ENCODE data around the gene CGGBP1.

The CGGBP1 gene

GRCh38 chr3:88058581-88059379 lies at the start of gene CGGBP1, which contains the start of gene ZNF654:
CGGBP1 (minus strand) TSS chr3:88059005; CDS start chr3:88055976, 3,029 bp downstream.
ZNF654 (plus strand) TSS chr3:88059255; CDS start chr3:88059320, 65 bp downstream.
- H3K4me3 ChIP-seq (ENCODE audit: low read depth, low read length), result peak within 1 kb of the TSS; percentile 78

- no peak overlapping the region for H3K4me3 ChIP-seq (ENCODE audit: low read depth, low read length)
Observed at GRCh38 chr3:88105325-88105724, 46.5 kb upstream of the CGGBP1 start.

GRCh38 chr3:88101142-88101541 lies 42.3 kb upstream of the CGGBP1 start:
- no peak overlapping the region for H3K4me3 ChIP-seq (ENCODE audit: low read depth, low read length)

GRCh38 chr3:88093266-88093665 lies 34.5 kb upstream of the CGGBP1 start:
- H3K4me3 ChIP-seq (ENCODE audit: low read depth, low read length), result no peak overlapping the region

- no peak overlapping the region for H3K4me3 ChIP-seq (ENCODE audit: low read depth, low read length)
Observed at GRCh38 chr3:88092270-88092669, 33.5 kb upstream of the CGGBP1 start.

GRCh38 chr3:88090681-88091080 lies 31.9 kb upstream of the CGGBP1 start:
- no peak overlapping the region for H3K4me3 ChIP-seq (ENCODE audit: low read depth, low read length)

- H3K4me3 ChIP-seq (ENCODE audit: low read depth, low read length), result no peak overlapping the region
Observed at GRCh38 chr3:88084097-88084501, 25.3 kb upstream of the CGGBP1 start.

- H3K4me3 ChIP-seq (ENCODE audit: low read depth, low read length), result no peak overlapping the region
Observed at GRCh38 chr3:88082854-88083253, 24.0 kb upstream of the CGGBP1 start.

- H3K4me3 ChIP-seq (ENCODE audit: low read depth, low read length), result no peak overlapping the region
Observed at GRCh38 chr3:88078932-88079331, 20.1 kb upstream of the CGGBP1 start.

GRCh38 chr3:88076712-88077111 lies 17.9 kb upstream of the CGGBP1 start:
- no peak overlapping the region for H3K4me3 ChIP-seq (ENCODE audit: low read depth, low read length)

GRCh38 chr3:88075497-88075896 lies 16.7 kb upstream of the CGGBP1 start:
- no peak overlapping the region for H3K4me3 ChIP-seq (ENCODE audit: low read depth, low read length)

GRCh38 chr3:88075072-88075471 lies 16.3 kb upstream of the CGGBP1 start:
- no peak overlapping the region for H3K4me3 ChIP-seq (ENCODE audit: low read depth, low read length)

GRCh38 chr3:88061746-88062145 lies 2.9 kb upstream of the CGGBP1 start:
- H3K4me3 ChIP-seq (ENCODE audit: low read depth, low read length), result no peak overlapping the region

- H3K4me3 ChIP-seq (ENCODE audit: low read depth, low read length), result peak overlapping the region; percentile 77
Observed at GRCh38 chr3:88059380-88060170, 770 bp upstream of the CGGBP1 start.

- H3K4me3 ChIP-seq (ENCODE audit: low read depth, low read length), result peak overlapping the region; percentile 78
Observed at GRCh38 chr3:88058306-88058580, 562 bp downstream of the CGGBP1 start.

GRCh38 chr3:88057630-88058305 lies 1.0 kb downstream of the CGGBP1 start:
- H3K4me3 ChIP-seq (ENCODE audit: low read depth, low read length), result peak overlapping the region; percentile 78

GRCh38 chr3:88046766-88047165 lies 12.0 kb downstream of the CGGBP1 start:
- no peak overlapping the region for H3K4me3 ChIP-seq (ENCODE audit: low read depth, low read length)

- H3K4me3 ChIP-seq (ENCODE audit: low read depth, low read length), result no peak overlapping the region
Observed at GRCh38 chr3:88044411-88044810, 14.4 kb downstream of the CGGBP1 start.

GRCh38 chr3:88041005-88041404 lies 17.8 kb downstream of the CGGBP1 start:
- no peak overlapping the region for H3K4me3 ChIP-seq (ENCODE audit: low read depth, low read length)

- H3K4me3 ChIP-seq (ENCODE audit: low read depth, low read length), result no peak overlapping the region
Observed at GRCh38 chr3:88040529-88040928, 18.3 kb downstream of the CGGBP1 start.

GRCh38 chr3:88038566-88038965 lies 20.2 kb downstream of the CGGBP1 start:
- H3K4me3 ChIP-seq (ENCODE audit: low read depth, low read length), result no peak overlapping the region

- no peak overlapping the region for H3K4me3 ChIP-seq (ENCODE audit: low read depth, low read length)
Observed at GRCh38 chr3:88036221-88036620, 22.6 kb downstream of the CGGBP1 start.

All from iPS-11a (cell line).